ES-I3 (cell line): ENCODE results near the gene MRPL37.

Source experiments
- H3K36me3 ChIP-seq: 2 replicates; pipeline ENCODE4 v1.6.1; 2013; ENCODE audit warnings: mild to moderate bottlenecking, low read length, control low read depth, moderate library complexity; ENCODE audit not compliant: insufficient read depth
- H3K4me1 ChIP-seq: 2 replicates; pipeline ENCODE4 v1.6.1; 2013; ENCODE audit warnings: mild to moderate bottlenecking, control low read depth, low read length; ENCODE audit not compliant: insufficient read depth
- H3K9ac ChIP-seq: 2 replicates; pipeline ENCODE4 v1.6.1; 2013; ENCODE audit warnings: low read depth, mild to moderate bottlenecking, low read length, moderate library complexity
- H3K9me3 ChIP-seq: 2 replicates; pipeline ENCODE4 v1.6.1; 2013; ENCODE audit warnings: mild to moderate bottlenecking, low read length, moderate library complexity; ENCODE audit not compliant: control insufficient read depth, insufficient read depth

Gene MRPL37

GRCh38 chr1:54248966-54249365 is 49.0 kb downstream of the MRPL37 start:
- no peaks in the 10 kb centered on the region; the same call in none of the 2 replicates for H3K36me3 ChIP-seq
- no peaks in the 10 kb centered on the region for H3K9me3 ChIP-seq
- H3K9ac ChIP-seq, result no peak overlapping the region
- peaks cover 3% of the 10 kb centered on the region; the same call in 1 of the 2 replicates for H3K4me1 ChIP-seq

GRCh38 chr1:54249819-54250435 is 50.0 kb downstream of the MRPL37 start:
- no peak overlapping the region for H3K9ac ChIP-seq

GRCh38 chr1:54250670-54251069 is 50.7 kb downstream of the MRPL37 start:
- H3K4me1 ChIP-seq, result peaks cover 3% of the 10 kb centered on the region; the same call in 1 of the 2 replicates
- no peaks in the 10 kb centered on the region; the same call in none of the 2 replicates for H3K36me3 ChIP-seq
- H3K9ac ChIP-seq, result no peak overlapping the region
- H3K9me3 ChIP-seq, result no peaks in the 10 kb centered on the region

More at GRCh38 chr1:54249819-54250435, 50.0 kb downstream of the MRPL37 start:
- no peaks in the 10 kb centered on the region for H3K9me3 ChIP-seq
- peaks cover 3% of the 10 kb centered on the region; the same call in 1 of the 2 replicates for H3K4me1 ChIP-seq
- H3K36me3 ChIP-seq, result no peaks in the 10 kb centered on the region; the same call in none of the 2 replicates

GRCh38 chr1:54252371-54252936 is 52.5 kb downstream of the MRPL37 start:
- Histone ChIP-seq H3K36me3 (no peaks in the 10 kb centered on the region; the same call in none of the 2 replicates), H3K4me1 (peaks cover 14% of the 10 kb centered on the region; the same call in 1 of the 2 replicates), H3K9ac (no peak overlapping the region), H3K9me3 (no peaks in the 10 kb centered on the region)

GRCh38 chr1:54253480-54253879 is 53.5 kb downstream of the MRPL37 start:
- peaks cover 17% of the 10 kb centered on the region for H3K4me1 ChIP-seq
- no peaks in the 10 kb centered on the region; the same call in 1 of the 2 replicates for H3K36me3 ChIP-seq
- no peak overlapping the region for H3K9ac ChIP-seq
- H3K9me3 ChIP-seq, result no peaks in the 10 kb centered on the region

- H3K9me3 ChIP-seq, result no peaks in the 10 kb centered on the region
- H3K9ac ChIP-seq, result no peak overlapping the region
- H3K36me3 ChIP-seq, result no peaks in the 10 kb centered on the region; the same call in 1 of the 2 replicates
- H3K4me1 ChIP-seq, result peaks cover 17% of the 10 kb centered on the region
Observed at GRCh38 chr1:54254055-54254454, 54.1 kb downstream of the MRPL37 start.

- Histone ChIP-seq H3K9me3 (no peaks in the 10 kb centered on the region), H3K4me1 (peaks cover 14% of the 10 kb centered on the region), H3K9ac (no peak overlapping the region), H3K36me3 (no peaks in the 10 kb centered on the region)
Observed at GRCh38 chr1:54255026-54255702, 55.2 kb downstream of the MRPL37 start.

GRCh38 chr1:54256522-54257345 is 56.8 kb downstream of the MRPL37 start:
- no peak overlapping the region for H3K9ac ChIP-seq
- no peaks in the 10 kb centered on the region for H3K36me3 ChIP-seq
- H3K9me3 ChIP-seq, result no peaks in the 10 kb centered on the region
- H3K4me1 ChIP-seq, result peaks cover 14% of the 10 kb centered on the region

GRCh38 chr1:54257346-54257620 is 57.3 kb downstream of the MRPL37 start:
- no peaks in the 10 kb centered on the region for H3K9me3 ChIP-seq
- no peak overlapping the region for H3K9ac ChIP-seq
- H3K36me3 ChIP-seq, result no peaks in the 10 kb centered on the region
- peaks cover 14% of the 10 kb centered on the region for H3K4me1 ChIP-seq

GRCh38 chr1:54257876-54258275 is 57.9 kb downstream of the MRPL37 start:
- Histone ChIP-seq H3K36me3 (no peaks in the 10 kb centered on the region), H3K9ac (no peak overlapping the region), H3K9me3 (no peaks in the 10 kb centered on the region), H3K4me1 (peaks cover 14% of the 10 kb centered on the region)

GRCh38 chr1:54259546-54260140 is 59.7 kb downstream of the MRPL37 start:
- peaks cover 14% of the 10 kb centered on the region for H3K4me1 ChIP-seq
- H3K9me3 ChIP-seq, result no peaks in the 10 kb centered on the region
- no peak overlapping the region for H3K9ac ChIP-seq
- no peaks in the 10 kb centered on the region for H3K36me3 ChIP-seq

- no peak overlapping the region for H3K9ac ChIP-seq
- no peaks in the 10 kb centered on the region for H3K36me3 ChIP-seq
- H3K4me1 ChIP-seq, result peaks cover 14% of the 10 kb centered on the region
- no peaks in the 10 kb centered on the region for H3K9me3 ChIP-seq
Observed at GRCh38 chr1:54260810-54261209, 60.8 kb downstream of the MRPL37 start.

GRCh38 chr1:54262244-54262643 is 62.3 kb downstream of the MRPL37 start:
- H3K4me1 ChIP-seq, result peaks cover 5% of the 10 kb centered on the region; the same call in 1 of the 2 replicates
- H3K9me3 ChIP-seq, result no peaks in the 10 kb centered on the region
- H3K9ac ChIP-seq, result no peak overlapping the region
- no peaks in the 10 kb centered on the region for H3K36me3 ChIP-seq

GRCh38 chr1:54263601-54264226 is 63.7 kb downstream of the MRPL37 start:
- Histone ChIP-seq H3K36me3 (no peaks in the 10 kb centered on the region), H3K4me1 (no peaks in the 10 kb centered on the region), H3K9me3 (no peaks in the 10 kb centered on the region), H3K9ac (no peak overlapping the region)
